GM21390 (cell line): ENCODE results near the gene ZDHHC1.
A peak's percentile ranks its signal among the peaks of the same experiment; 100 is the strongest.

Experiments
- ATAC-seq: cut with Tn5 transposase; IDR thresholded peaks from one replicate; pipeline ENCODE4 v1.9.1; 2021; ENCODE audit not compliant: unreplicated experiment

The ZDHHC1 gene, protein sequence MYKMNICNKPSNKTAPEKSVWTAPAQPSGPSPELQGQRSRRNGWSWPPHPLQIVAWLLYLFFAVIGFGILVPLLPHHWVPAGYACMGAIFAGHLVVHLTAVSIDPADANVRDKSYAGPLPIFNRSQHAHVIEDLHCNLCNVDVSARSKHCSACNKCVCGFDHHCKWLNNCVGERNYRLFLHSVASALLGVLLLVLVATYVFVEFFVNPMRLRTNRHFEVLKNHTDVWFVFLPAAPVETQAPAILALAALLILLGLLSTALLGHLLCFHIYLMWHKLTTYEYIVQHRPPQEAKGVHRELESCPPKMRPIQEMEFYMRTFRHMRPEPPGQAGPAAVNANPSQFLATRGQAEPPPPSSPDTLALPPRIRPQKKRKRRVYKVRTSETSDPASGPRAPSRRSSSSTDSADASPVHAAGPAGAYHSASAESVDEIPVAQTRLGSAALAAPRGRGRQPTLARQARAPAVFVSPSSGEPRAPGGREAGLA

DNA sequence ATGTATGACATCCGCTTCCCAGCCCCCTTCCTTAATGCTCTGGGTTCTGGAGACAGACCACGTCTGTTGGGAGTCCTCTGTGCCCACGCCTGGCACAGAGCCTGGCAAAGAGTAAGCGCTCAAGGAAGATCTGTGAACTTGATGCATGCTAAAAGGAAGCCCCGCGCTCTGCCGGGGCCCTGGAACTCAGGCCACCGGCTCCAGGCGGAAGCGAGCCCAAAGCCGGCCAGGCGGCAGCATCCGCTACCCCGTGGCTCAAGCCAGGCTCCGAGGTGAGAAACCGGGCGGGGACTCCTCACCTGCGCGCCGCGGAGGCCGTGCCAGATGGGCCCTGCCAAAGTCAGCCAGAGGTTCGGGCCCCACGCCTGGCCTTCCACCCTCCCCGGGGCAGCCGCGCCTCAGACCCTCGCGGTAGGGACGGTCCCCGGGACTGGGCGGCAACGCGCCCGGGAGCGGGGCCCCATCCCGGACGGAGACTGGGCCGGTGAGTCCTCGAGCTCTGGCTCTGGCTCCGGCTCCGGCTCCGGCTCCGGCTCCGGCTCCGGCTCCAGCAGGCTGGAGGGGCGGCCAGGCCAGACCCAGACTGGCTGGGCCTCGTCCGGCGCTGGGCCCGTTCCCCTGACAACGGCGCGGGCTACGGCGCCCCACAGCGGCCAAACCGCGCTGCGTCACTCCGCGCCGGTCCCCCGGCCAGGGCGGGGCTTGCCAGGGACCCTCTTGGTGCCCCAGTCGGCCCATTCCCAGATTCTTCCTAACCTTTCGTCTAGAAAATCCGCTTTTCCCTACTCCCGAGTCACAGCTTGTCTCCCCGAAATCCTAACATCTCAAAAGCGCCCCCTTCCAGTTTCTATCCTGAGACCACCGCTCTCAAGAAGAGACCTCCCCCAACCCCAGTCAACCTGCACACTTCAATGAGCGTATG, at the start of gene ZDHHC1:
ZDHHC1 (minus strand) TSS at position 606 of the 922 bp plus-strand sequence. CDS start 8,702 bp downstream, outside the sequence.
- ATAC-seq, result peak; percentile 67

DNA sequence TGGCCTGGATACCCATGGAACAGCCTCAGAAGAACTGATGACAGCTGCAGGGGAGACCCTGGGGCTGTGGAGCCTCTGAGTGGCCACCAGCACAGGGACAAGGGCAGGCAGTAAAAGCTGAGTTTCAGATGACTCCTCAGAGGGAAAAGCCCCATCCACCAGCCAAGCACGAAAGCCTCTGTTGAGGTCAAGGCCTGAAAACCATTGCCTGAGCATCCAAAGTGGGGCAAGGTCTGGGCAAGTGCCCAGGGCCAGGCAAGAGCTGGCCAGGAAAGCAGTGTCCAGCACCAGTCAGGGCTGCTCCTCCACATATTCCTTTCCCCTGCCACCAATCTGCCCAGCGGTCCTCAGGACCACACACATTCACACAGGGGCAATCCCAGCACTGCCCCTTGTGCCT, 48.3 kb upstream of the ZDHHC1 start:
- no peak for ATAC-seq

DNA sequence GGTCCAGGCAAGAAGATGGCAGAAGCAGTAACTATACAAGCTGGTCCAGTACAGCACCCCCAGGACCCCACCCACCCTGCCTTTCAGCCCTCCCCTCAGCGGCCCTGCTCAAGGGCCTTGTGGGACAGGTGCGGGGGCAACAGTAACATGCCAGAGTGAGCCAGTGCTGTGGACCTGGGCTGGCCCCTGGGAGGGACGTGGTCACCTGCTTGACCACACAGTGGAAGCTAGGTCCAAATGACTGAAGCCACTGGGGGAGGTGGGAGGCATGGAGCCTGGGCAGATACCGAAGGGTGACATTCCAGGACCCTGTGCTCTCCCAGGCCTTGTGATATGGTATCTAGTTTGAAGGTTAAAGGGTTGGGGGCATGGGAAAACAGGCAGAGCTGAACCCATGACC, 47.4 kb upstream of the ZDHHC1 start:
- ATAC-seq, result no peak

DNA sequence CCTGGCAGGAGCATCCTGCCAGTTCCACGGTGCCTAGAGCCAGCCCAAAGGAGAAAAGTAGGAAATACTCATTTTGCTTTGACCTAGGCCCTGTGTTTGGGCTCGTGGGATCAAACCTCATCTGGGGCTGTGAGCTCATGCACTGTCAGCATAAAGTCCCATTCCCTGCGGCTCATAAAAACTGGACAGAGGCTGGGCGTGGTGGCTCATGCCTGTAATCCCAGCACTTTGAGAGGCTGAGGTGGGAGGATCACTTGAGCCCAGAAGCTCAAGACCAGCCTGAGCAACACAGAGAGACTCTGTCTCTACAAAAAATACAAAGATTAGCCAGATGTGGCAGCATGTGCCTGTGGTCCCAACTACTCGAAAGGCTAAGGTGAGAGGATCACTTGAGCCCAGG, 46.8 kb upstream of the ZDHHC1 start:
- no peak for ATAC-seq

DNA sequence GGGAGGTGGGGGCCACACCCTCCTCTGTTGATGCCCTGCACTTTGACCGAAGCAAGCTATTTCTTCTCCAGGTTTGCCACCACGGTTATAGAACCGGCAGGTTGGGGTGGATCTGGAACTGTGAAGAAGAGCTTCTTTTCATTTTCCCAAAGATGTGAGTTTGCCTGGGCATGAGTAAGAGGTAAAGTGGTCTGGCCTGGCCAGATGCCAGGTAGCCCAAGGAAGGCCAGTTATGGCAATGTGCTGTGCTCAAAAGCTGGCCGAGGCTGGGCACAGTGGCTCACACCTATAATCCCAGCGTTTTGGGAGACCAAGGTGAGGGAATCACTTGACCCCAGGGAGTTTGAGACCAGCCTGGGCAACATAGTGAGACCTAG, 46.0 kb upstream of the ZDHHC1 start:
- no peak for ATAC-seq

DNA sequence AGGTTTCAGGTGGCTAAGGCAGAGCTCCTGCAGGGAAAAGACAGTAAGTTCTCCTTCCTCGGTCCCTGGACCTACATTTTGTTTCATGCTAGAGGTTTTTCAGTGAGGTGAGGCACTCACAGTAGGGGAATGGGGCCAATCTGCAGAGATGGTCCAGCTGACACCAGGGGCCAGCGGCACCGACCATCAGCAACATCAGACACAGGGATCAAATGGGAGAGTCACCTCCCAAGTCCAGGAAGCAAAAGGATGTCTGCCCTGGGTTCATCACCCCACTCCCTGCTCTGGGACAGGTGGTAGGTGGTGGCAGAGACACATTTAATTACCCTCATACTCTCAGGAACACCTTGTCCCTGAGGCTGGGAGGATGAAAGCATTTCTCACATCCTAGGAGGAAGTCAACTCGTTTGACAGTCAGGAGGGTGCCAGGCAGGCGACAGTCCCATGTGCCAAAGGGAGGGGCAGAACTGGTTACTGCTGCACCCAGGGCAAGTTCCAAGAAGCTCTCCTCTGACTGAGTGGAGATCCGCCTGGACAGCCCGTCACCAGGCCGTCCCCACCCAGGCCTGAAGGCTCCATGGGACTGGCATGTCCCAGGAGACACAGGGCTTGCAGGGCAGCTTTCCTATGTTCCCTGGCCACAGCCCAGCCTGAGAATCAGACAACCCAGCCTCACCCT, 45.5 kb upstream of the ZDHHC1 start:
- ATAC-seq, result no peak

DNA sequence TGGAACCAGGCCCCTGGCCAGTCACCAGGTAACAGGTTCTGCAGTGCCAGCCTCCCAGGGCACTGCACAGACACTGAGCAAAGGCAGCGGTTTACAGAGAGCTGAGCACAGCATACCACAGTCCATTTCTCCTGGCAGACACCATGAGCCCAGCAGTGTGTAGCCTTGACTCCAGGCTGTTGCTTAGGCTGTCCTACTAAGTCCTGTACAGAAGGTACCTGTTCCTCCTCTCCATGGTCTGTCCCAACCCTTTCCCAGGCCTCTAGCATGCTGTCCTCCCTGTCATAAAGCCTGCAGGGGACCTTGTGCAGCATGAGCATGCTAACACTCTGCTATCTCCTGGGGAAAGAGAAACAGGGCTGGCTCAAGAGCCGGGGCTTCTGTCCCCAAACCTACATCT, 44.7 kb upstream of the ZDHHC1 start:
- ATAC-seq, result no peak

DNA sequence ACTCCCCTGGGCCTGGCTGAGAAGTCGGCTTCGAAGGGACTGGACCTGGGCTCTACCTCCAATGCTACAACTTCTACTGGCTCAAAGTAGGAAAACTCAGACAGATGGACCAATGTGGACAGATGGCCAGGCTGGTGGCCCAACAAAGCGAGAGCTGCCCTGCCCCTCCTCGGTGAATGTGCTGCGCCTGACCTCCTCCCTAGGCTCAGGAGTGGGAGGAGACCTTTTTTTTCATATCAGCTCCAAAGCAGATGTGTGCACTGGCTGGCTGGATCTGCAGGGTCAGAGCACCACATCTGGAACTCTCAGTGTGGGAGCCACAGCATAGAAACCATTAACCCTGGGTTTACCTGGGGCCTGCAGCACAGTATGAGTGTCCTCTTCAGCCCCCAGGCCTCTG, 43.9 kb upstream of the ZDHHC1 start:
- no peak for ATAC-seq

DNA sequence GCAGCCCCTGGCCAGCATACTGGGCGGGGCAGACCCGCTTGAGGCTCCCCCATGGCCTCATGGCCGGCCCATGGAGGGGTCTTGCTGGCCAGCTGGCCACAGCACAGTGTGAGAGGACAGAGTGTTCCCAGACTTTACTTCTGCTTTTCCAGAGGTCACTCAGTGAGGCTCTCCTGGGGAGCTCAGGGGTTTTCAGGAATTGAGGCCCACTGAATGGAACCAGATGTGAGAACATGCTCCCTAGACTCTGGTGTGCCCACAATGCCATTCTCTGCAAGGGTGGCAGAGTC, 43.5 kb upstream of the ZDHHC1 start:
- ATAC-seq, result no peak

DNA sequence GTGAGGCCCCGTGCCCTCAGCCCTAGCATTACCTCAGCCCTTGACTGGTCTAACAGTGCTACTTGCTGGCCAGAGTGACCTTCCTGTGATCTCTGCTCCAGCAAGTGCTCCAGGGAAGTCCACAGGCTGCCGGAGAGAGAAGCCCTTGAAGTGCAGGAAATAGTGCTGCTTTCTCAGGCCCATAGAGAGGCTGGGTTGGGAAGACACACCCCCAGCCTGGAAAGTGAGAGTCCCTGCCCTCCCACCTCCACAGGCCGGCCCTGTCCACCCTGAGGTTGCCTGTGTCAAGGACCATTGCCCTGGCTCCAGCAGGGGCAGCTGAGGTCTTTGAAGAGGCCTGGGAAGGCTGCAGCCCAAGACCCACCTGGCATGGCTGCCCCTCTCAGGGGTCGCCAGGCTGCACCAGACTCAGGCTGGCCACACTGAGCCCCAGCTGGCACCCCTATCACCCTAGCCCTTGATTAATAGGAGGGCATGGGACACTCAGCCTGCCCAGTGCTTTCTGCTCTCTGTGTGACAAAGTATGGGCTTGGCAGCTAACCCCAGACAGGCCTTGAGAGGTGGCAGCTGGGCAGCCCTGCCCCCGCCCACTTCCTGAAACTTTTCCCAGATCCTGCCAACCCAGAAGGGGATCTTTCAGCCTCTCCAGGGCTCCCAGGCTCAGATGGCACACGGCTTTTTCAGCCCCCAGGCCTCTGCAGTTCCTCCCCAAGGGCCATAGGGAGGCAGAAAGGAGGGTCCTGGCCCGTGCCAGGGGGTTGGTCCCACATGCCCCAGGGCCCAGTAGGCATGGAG, 43.0 kb upstream of the ZDHHC1 start:
- no peak for ATAC-seq

DNA sequence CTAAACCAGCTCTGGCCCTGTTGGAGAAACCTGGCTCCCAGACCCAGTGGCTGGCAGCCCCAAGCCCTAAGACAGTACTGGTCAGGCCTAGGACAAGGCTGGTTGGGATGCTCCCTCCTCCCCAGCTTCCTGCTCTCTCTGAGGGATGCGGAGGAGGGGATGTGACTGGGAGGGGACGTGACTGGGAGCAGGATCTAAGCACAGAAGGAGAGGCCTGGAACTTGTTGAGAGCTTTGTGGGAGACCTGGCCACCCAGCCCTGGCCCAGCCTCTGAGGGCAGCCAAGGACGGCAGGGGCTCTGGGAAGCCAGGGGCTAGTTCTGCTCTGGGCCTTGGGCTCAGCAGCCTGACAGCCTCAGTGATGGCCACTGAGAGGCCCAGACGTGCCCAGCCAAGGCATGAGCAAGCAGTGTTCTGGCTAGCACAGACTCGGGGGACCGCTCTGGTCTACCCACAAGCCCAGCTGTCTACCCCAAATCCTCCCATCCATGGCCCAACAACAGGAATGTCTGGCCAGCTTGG, 41.9 kb upstream of the ZDHHC1 start:
- ATAC-seq, result no peak

DNA sequence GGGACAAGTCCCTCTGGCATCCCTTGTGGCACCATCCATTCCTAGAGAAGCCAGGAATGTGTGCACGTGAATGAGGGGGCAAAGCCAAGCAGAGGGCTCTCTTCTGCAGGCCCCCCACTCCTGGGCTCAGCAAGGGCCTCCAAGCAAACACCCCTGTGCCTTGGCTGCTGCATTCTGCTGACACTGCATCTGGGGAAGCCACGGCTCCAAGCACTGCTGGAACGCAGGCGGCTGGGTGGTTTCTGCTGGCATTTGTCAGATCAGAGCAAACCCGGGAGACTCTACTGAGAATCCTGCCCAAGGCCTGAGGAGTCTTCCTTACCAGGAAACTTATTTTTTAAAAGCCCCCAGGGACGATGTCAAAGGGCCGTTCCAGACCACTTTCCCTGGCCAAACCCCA, 41.3 kb upstream of the ZDHHC1 start:
- no peak for ATAC-seq

DNA sequence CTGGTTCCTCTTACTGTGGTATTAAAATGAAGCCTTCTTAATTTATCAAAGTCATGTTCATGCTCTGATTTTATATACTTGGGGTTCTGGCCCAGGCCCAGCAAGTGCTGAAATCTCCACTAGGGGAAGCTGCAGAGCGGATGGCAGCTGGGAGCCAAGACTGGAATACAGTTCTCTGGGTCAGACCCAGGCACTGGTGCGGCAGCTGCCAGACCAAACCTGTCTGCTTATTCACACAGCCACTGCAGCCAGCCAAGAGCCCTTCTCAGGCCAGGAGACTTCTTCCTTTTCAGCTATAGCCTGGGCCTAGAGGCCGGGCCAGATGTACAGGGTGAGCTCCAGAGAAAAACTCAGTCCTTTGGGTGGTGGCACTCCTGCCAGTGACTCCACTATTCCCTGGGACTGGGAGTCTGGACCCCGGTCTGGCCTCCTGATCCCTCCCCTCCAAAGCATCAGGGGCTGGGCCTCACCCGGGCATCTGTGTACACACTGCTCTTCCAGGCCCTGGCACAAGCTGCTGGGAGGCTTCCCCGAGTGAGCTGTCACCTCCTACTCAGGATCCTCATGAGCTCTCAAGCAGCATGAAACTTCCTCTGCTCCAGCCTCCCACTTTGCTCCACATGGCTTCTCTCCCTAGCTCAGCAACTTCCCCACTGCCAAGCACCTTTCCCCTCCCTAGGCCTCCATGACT, 40.3 kb upstream of the ZDHHC1 start:
- ATAC-seq, result no peak

DNA sequence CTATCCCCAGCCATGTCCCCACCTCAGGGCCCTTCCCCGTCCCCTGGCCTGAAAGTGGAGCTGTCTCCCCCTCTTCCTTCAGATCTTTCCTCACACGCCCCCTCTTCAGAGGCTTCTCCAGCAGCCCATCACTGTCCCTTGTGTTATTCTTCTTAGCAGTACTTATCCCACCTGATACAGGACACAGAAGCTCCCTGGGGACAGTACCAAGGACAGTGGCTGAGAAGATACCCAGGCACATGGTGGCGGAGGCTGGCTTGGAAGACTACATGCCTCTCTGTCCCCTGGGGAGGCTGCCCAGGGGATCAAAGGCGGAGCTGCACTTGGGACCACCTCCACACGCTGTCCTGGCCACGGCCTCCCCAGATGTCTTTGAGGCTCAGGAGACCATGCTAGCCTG, 38.6 kb upstream of the ZDHHC1 start:
- no peak for ATAC-seq

DNA sequence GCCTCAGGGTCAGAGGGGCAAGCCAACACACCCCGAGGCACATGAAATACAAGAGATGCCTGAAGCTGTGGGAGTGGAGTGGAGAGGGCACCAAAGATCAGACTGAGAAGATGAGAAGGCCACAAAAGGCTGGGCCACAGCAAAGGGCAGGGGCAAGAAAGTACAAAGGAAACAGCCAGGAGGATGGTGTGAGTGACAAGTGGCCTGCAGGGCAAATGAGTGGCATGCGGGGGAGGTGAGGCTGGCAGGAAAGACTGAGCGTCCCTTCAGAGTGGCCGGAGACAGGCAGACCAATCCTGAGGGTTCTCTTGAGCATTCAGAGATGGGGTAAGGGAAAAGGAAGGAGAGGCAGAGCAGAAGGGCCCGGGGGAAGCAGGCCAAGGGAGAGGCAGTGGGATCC, 37.8 kb upstream of the ZDHHC1 start:
- ATAC-seq, result no peak

DNA sequence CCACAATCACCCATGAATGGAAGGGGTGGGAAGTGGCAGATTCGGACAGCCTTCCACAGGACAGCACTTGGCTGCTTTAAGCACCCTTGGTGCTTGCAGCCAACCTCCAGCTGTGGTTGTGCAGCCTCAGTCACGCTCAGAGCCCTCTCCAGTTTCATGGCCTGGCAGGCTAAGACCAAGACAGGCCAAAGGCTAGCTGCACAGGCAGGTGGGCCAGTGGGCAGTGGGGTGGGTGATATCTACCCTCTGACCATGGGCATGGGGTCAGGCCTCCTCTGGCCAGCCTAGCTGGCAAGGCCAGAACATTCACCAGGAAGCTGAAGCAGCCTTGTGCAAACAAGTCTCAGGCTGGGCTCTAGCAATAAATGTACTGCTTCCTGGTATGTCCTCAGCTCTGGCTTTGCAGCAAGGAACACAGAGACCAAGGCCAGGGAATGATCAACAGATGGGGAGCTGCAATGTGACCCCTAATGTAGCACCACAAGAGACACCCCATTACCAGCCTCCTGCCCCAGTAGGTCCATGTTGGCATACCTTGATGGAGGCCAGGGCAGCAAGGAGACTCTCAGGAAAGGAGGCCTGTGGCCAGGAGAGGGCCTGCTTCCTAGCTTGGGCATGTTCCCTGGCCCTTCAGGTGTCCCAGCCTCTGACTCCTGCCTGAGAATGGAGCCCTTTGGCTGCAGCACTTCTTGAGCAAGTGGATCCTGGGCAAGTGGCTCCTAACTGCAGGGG, 35.6 kb upstream of the ZDHHC1 start:
- no peak for ATAC-seq

DNA sequence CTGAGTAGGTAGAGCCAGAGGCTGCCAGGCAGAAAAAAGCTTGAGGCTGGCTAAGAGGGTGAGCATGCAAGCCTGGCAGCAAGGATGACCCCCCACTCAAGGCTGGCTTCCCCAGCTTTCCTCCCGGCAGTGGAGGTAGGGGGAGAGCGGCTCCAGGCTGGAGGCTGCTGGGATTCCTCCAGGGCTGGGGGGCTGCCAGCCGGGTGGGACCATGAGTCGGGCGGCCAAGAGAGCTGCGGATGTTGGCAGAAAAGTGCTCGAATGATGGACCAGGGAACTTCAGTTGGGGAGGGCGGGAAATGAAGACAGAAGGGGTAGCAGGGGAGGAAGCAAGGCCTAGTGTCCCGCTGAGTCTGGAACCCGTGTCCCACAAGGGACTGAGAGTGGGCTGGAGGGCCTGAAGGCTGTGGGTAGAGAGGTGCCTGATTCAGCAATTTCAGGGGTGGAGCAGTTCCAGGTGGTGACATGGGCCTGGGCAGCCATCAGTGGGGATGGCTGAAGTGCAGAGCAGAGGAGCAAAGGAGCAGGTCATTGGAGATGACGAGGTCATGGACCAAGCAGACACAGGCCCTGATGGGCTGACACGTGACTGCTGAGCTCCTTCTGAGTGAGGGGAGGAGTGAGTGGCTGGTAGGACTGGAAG, 34.9 kb upstream of the ZDHHC1 start:
- ATAC-seq, result no peak

DNA sequence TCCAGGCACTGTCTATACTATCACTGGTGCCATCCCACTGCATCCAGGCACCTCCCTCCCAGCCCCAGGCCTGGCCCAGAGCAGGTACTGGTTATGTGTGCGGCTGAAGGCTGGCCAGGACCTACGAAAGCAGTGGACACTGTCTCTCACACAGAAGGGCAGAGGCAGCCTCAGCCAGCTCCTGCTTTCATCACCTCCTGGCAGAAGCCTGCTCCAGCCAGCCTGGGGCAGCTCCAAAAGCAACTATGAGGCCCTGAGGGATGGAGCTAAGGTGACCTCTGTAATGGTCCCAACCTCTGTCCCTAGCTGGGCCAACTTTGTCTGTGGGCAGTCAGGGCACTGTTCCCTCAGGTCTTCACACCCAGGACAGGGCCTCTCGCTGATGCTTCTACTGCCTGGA, 33.5 kb upstream of the ZDHHC1 start:
- ATAC-seq, result no peak

DNA sequence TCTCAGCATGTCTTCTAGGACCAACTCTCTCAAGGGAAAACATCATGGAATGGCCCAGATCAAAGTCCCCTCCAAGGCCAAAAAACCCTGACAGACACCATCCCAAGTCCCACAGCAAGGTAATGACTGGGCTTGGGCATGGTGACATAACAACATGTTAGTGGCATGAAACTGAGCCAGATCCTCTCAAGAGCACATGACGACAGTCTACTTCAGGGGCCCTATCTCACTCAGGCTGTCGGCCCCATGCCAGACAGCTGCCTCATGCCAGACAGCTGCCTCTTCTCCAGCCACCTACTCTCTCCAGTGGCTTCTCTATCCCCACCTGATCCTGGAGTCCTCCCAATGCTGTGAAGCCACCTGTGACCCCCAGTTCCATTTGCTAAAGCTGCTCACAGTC, 33.1 kb upstream of the ZDHHC1 start:
- no peak for ATAC-seq
